CD14-positive monocyte (primary cell): ENCODE results near the gene EYS. TPM values are rescaled to one million over a fixed set of nuclear protein-coding genes. Genes with fewer than 3 reads are reported as not detected.

Source experiments
- DNase-seq, 3 donors: peaks; one replicate each; pipeline ENCODE4 v3.0.0-alpha.2; 2011 to 2022
- H2AFZ ChIP-seq: 2 replicates; pipeline ENCODE4 v1.6.0; 2012; ENCODE audit warnings: mild to moderate bottlenecking, low read depth, low read length, inconsistent platforms; ENCODE audit not compliant: insufficient read depth, poor library complexity, severe bottlenecking
- H3K27ac ChIP-seq, 2 donors: 1 replicate in 1 of 2; 2 replicates in 1 of 2; pipeline ENCODE4 v1.5.1; 2012 to 2013; ENCODE audit warnings: low read length in 2 of 2, control low read depth in 1 of 2, inconsistent platforms in 1 of 2, low read depth in 1 of 2, mild to moderate bottlenecking in 1 of 2
- H3K27me3 ChIP-seq, 2 donors: one replicate each; pipeline versions ENCODE4 v1.6.0 to v1.6.1; 2011 to 2013; ENCODE audit warnings: low read length in 2 of 2; ENCODE audit not compliant: control insufficient read depth in 2 of 2, insufficient read depth in 2 of 2
- H3K36me3 ChIP-seq, 2 donors: replicated peaks in 1 of 2; 1 replicate in 1 of 2; 2 replicates in 1 of 2; pipeline versions ENCODE4 v1.5.1 to v1.6.1; 2012 to 2013; ENCODE audit warnings: low read length in 2 of 2, control low read depth in 1 of 2, inconsistent platforms in 1 of 2, mild to moderate bottlenecking in 1 of 2; ENCODE audit not compliant: insufficient read depth in 2 of 2, control insufficient read depth in 1 of 2
- H3K4me1 ChIP-seq, 2 donors: 1 replicate in 1 of 2; 2 replicates in 1 of 2; pipeline versions ENCODE4 v1.5.1 to v1.6.1; 2012 to 2013; ENCODE audit warnings: low read length in 2 of 2, control low read depth in 1 of 2, inconsistent platforms in 1 of 2, mild to moderate bottlenecking in 1 of 2, moderate library complexity in 1 of 2; ENCODE audit not compliant: insufficient read depth in 2 of 2, control insufficient read depth in 1 of 2
- H3K4me2 ChIP-seq: replicated peaks from 2 replicates; pipeline ENCODE3; 2012; ENCODE audit warnings: low read length, moderate library complexity, mild to moderate bottlenecking; ENCODE audit not compliant: poor library complexity, severe bottlenecking; ENCODE audit errors: extremely low read depth
- H3K4me3 ChIP-seq, 3 experiments: fragments of 200-600 bp in 1 of 3; sonication (generic) in 1 of 3; replicated peaks in 1 of 3; 1 replicate in 2 of 3; 2 replicates in 1 of 3; pipeline ENCODE4 v1.5.1; 2011 to 2013; ENCODE audit warnings: low read length in 3 of 3, mild to moderate bottlenecking in 3 of 3, control low read depth in 2 of 3, low read depth in 2 of 3, inconsistent platforms in 1 of 3, moderate library complexity in 1 of 3
- H3K79me2 ChIP-seq: 2 replicates; pipeline ENCODE4 v1.6.0; 2012; ENCODE audit warnings: mild to moderate bottlenecking, control low read depth, inconsistent platforms, low read length, moderate library complexity; ENCODE audit not compliant: insufficient read depth
- H3K9ac ChIP-seq: 2 replicates; pipeline ENCODE4 v1.6.0; 2017; ENCODE audit warnings: low read length, mild to moderate bottlenecking; ENCODE audit not compliant: insufficient read depth, poor library complexity, severe bottlenecking
- H3K9me3 ChIP-seq, 2 donors: replicated peaks in 1 of 2; 1 replicate in 1 of 2; 2 replicates in 1 of 2; pipeline versions ENCODE4 v1.5.1 to v1.6.1; 2012 to 2013; ENCODE audit warnings: low read length in 2 of 2, control low read depth in 1 of 2; ENCODE audit not compliant: control insufficient read depth in 1 of 2, insufficient read depth in 1 of 2
- H4K20me1 ChIP-seq: 2 replicates; pipeline ENCODE4 v1.6.0; 2012; ENCODE audit warnings: mild to moderate bottlenecking, low read length, control low read depth, moderate library complexity; ENCODE audit not compliant: insufficient read depth
- H3K27ac Mint-ChIP-seq, 7 donors: one replicate each; pipeline ENCODE4 v1.8.0; 2020; ENCODE audit warnings: mild to moderate bottlenecking in 7 of 7, mixed read lengths in 7 of 7, moderate library complexity in 6 of 7, inconsistent platforms in 2 of 7
- H3K27me3 Mint-ChIP-seq, 3 donors: one replicate each; pipeline ENCODE4 v1.8.0; 2021 to 2022; ENCODE audit warnings: low read depth in 3 of 3, mild to moderate bottlenecking in 3 of 3, mixed read lengths in 3 of 3, moderate library complexity in 3 of 3, inconsistent platforms in 1 of 3
- H3K36me3 Mint-ChIP-seq, 2 donors: one replicate each; pipeline ENCODE4 v1.8.0; 2020; ENCODE audit warnings: mixed read lengths in 2 of 2, inconsistent platforms in 1 of 2, mild to moderate bottlenecking in 1 of 2
- H3K4me1 Mint-ChIP-seq: one replicate; pipeline ENCODE4 v1.8.0; 2020; ENCODE audit warnings: mild to moderate bottlenecking, mixed read lengths
- H3K4me3 Mint-ChIP-seq, 2 donors: one replicate each; pipeline ENCODE4 v1.8.0; 2020; ENCODE audit warnings: mild to moderate bottlenecking in 2 of 2, mixed read lengths in 2 of 2, moderate library complexity in 1 of 2
- H3K9me3 Mint-ChIP-seq, 7 donors: one replicate each; pipeline ENCODE4 v1.8.0; 2020 to 2022; ENCODE audit warnings: mixed read lengths in 7 of 7, mild to moderate bottlenecking in 6 of 7, moderate library complexity in 6 of 7, inconsistent platforms in 2 of 7
- CTCF ChIP-seq: fragments of 200-600 bp; IDR thresholded peaks from one replicate; pipeline ENCODE4 v1.8.0; 2022; ENCODE audit warnings: antibody characterized with exemption, mild to moderate bottlenecking
- WGBS: methylation state at CpG from one replicate; pipeline ENCODE4 v1.1.5; 2013; ENCODE audit warnings: missing lambda C conversion rate; ENCODE audit not compliant: insufficient coverage; 5-methylcytosine and 5-hydroxymethylcytosine counted together
- intact Hi-C, 2 donors: fragments of 100-400 bp; cut with micrococcal nuclease; formaldehyde crosslinking; loops; one replicate each; pipeline versions ENCODE4 v1.15.0 to v1.15.1; 2023
- polyA plus RNA-seq, 3 donors: library from polyadenylated mRNA; depleted of rRNA in 1 of 3; unstranded in 2 of 3; stranded (reverse) in 1 of 3; fragments of 300-500 nt in 2 of 3; fragments of >200 nt in 1 of 3; fragmentation: Illumina TruSeq in 2 of 3; gene quantifications; 1 replicate in 2 of 3; 2 replicates in 1 of 3; pipeline ENCODE4 v1.2.3, GENCODE V29; 2012 to 2021

The EYS gene
- polyA plus RNA-seq, 3 donors: 0.01 to 0.03 TPM; not detected in 1

- no peak overlapping the region for H2AFZ ChIP-seq
These were observed 1436.9 kb downstream of the EYS start for GRCh38 chr6:64270083-64270482.

GRCh38 chr6:64266351-64266821 is 1440.6 kb downstream of the EYS start:
- no peak overlapping the region for H3K9ac ChIP-seq
- no peaks in the 10 kb centered on the region for H3K36me3 ChIP-seq
- TF ChIP-seq CTCF: no peak
- H3K9me3 Mint-ChIP-seq: peaks cover 0 to 3% (median 0%) of the 10 kb centered on the region in 7 donors
- WGBS: no CpG with 5 or more reads among the region's 2 CpGs
- no peaks in the 10 kb centered on the region for H3K4me1 Mint-ChIP-seq
- no peak overlapping the region for H3K4me3 ChIP-seq
- H3K9me3 ChIP-seq: peaks cover 0 to 3% of the 10 kb centered on the region in 2 donors
- H3K27me3 Mint-ChIP-seq: no peaks in the 10 kb centered on the region
- H3K27ac ChIP-seq: no peak overlapping the region
- H3K4me2 ChIP-seq: no peak overlapping the region
- H3K4me3 Mint-ChIP-seq: no peak overlapping the region
- no peak overlapping the region for H3K27ac Mint-ChIP-seq
- intact Hi-C loops: no loop called here
- DNase-seq: no peak
- H3K79me2 ChIP-seq: no peaks in the 10 kb centered on the region
- no peaks in the 10 kb centered on the region for H3K36me3 Mint-ChIP-seq
- H3K4me1 ChIP-seq: no peaks in the 10 kb centered on the region
- H4K20me1 ChIP-seq: no peaks in the 10 kb centered on the region
- H2AFZ ChIP-seq: no peak overlapping the region
- no peaks in the 10 kb centered on the region for H3K27me3 ChIP-seq

More at GRCh38 chr6:64270083-64270482, 1436.9 kb downstream of the EYS start:
- Mint-ChIP-seq H3K4me1 (no peaks in the 10 kb centered on the region), H3K4me3 (no peak overlapping the region), H3K9me3 (peaks cover 0 to 6% (median 2%) of the 10 kb centered on the region in 7 donors), H3K36me3 (no peaks in the 10 kb centered on the region), H3K27ac (no peak overlapping the region), H3K27me3 (no peaks in the 10 kb centered on the region)
- Histone ChIP-seq H3K79me2 (no peaks in the 10 kb centered on the region), H3K9me3 (no peaks in the 10 kb centered on the region), H3K27ac (no peak overlapping the region), H3K36me3 (no peaks in the 10 kb centered on the region), H3K27me3 (no peaks in the 10 kb centered on the region), H3K4me1 (no peaks in the 10 kb centered on the region), H3K4me3 (no peak overlapping the region), H4K20me1 (no peaks in the 10 kb centered on the region), H3K4me2 (no peak overlapping the region), H3K9ac (no peak overlapping the region)
- no peak for TF ChIP-seq CTCF
- intact Hi-C loops: no loop called here
- DNase-seq: no peak
- WGBS: no CpG with 5 or more reads among the region's 5 CpGs
